HG02943 (cell line): ENCODE results near the gene FBLN1.
"Not testable (repeated sequence)": the region's sequence is repeated elsewhere in the genome, so short reads cannot be mapped to it uniquely, and the experiment has no call there.

Experiments used
- ATAC-seq: cut with Tn5 transposase; IDR thresholded peaks from one replicate; pipeline ENCODE4 v1.9.1; 2021; ENCODE audit warnings: mild to moderate bottlenecking, low read depth, moderate library complexity; ENCODE audit not compliant: unreplicated experiment

FBLN1 gene

DNA sequence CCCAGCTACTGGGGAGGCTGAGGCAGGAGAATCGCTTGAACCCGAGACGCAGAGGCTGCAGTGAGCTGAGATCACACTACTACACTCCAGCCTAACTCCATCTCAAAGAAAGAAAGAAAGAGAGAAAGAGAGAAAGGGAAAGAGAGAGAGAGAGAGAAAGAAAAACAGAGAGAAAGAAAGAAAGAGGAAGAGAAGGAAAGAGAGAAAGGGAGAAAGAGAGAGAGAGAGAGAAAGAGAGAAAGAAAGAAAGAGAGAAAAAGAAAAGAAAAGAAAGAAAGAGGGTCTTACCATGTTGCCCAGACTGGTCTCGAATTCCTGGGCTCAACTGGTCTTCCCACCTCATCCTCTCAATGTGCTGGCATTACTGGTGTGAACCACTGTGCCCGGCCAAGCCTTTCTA lies 22.3 kb downstream of the FBLN1 start:
- ATAC-seq = no peak

DNA sequence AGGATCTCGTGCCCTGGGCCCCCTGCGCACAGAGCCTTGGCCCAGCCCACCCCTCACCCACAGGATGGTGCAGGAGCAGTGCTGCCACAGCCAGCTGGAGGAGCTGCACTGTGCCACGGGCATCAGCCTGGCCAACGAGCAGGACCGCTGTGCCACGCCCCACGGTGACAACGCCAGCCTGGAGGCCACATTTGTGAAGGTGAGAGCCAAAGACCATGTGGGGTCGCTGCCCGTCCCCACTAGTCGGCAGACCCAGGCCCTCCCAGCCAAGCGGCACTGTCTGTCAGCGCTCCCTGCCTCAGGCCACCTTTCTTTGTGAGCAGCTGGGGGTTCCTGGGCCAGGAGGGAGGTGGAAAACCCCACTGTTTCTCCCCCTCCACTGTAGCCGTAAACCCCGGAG lies 22.8 kb downstream of the FBLN1 start:
- no peak for ATAC-seq

DNA sequence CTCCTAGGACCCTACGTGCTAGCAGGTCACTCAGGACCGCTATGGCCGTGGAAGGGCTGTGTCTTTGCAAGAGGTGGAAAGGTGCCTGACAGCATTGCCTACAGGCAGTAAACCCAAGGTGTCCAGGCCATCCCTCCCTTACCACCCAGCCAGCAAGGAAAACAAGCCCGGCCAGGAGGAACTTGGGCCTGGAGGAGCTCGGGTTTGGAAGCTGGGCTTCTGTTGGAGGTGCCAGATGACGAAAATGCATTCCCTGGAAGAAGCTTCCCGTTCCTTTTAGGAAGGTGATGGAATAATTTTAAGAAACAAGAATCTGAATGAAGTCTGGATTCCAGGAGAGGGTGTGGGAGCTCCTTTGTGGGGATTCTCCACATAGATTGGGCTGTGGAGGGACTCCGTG lies 23.6 kb downstream of the FBLN1 start:
- no peak for ATAC-seq

DNA sequence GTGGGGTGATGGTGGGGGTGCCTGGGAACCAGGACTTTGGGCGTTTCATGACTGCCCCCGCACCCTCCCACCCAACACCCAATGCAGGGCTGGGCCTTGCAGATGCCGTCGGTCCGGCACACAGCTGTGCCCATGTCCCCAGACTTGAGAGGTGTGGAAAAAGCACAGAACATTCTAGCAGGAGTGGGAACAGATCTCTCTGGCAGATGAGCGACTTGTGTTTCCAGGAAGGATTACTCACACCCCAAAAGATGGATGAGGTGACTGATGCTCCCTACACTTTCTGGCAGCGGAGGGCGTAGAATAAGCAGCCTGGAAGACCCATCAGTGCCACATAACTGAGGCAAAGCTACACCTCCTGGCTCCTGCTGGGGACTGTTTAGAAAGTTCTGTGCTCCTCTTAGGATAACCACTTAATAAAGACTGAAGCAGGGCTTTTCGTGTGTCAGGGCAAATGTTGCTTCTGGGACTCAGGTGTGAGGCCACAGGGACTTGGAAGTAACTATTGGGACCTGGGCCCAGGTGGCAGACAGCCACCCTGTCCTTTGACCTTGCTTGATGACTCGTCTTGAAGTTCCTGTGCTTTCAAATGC lies 24.2 kb downstream of the FBLN1 start:
- ATAC-seq = no peak

DNA sequence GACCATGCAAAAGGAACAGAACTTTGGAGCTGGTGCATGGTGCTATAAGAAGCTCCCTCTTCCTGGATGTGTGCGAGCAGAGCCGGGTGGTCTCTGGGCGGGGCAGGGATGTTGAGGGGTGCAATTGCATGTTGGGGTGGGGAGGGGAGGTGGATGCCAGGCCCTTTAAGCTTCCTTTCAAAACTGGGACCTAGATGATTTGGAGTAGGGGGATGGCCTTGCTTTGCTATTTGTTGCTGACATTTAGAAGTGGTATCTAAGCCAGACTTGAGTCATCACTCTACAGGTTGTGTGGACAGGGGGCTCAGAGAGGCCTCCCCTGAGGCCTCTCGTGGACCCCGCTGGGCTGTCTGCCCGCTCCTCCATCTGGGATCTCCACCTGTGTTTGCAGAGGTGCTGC lies 24.8 kb downstream of the FBLN1 start:
- ATAC-seq = no peak

DNA sequence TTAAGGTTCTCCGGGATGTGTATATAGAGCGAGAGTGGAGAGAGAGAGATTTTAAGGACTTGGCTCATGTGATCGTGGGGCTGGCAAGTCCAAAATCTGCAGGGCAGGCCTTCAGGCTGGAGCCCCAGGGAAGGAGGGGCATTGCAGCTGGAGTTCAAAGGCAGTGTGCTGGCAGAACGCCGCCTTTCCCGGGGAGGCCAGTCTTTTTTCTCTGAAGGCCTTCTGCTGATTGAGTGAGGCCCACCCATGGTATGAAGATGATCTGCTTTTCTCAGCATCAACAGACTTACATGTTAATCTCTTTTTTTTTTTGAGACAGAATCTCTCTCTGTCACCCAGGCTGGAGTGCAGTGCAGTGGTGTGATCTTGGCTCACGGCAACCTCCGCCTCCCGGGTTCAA lies 25.4 kb downstream of the FBLN1 start:
- no peak for ATAC-seq

DNA sequence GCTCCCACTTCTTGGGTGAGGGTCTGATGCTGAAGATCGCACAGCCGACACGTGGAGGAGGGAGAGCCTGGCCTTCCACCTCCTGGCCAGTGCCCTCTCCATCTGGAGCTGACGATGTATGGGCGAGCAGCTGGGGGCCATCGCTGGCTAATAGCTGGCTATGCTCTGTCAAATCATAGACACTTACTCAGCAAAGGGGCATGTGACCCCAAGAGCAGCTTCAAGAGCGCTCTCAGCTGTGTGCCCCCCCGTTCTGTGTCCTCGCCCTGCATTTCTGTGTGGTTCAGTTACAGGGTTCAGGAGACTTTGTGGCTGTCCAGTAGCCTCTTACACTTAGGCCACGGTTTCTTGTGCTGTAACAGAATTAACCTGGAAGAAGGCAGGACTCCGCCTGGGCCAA lies 26.4 kb downstream of the FBLN1 start:
- no peak for ATAC-seq

DNA sequence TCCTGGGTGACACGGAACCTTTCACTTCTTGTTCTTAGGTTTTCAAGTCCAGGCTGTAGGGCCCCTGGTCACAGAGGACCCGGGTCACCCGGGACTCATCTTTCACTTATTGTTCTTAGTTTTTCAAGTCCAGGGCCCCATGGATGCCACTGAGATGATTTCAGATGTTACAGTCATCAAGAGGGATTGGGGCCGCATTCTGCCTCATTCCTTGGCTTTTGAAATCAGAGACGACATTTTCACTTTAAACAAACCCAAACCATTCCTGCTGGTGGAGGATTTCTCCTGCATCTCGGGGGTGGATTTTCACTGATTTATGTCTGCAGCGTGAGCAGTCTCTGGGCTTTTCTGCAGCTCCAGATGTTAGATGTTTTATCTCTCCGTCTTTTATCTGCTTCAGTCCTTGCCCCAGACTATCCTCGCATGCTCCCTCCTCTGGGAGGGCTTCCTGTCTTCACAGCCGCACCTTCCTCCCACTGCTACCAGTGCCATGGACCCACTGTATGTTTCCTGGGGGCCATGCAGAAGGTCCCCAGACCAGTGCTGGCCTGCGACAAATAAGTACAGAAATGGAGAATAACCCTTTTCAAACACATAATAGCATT lies 27.4 kb downstream of the FBLN1 start:
- no peak for ATAC-seq

DNA sequence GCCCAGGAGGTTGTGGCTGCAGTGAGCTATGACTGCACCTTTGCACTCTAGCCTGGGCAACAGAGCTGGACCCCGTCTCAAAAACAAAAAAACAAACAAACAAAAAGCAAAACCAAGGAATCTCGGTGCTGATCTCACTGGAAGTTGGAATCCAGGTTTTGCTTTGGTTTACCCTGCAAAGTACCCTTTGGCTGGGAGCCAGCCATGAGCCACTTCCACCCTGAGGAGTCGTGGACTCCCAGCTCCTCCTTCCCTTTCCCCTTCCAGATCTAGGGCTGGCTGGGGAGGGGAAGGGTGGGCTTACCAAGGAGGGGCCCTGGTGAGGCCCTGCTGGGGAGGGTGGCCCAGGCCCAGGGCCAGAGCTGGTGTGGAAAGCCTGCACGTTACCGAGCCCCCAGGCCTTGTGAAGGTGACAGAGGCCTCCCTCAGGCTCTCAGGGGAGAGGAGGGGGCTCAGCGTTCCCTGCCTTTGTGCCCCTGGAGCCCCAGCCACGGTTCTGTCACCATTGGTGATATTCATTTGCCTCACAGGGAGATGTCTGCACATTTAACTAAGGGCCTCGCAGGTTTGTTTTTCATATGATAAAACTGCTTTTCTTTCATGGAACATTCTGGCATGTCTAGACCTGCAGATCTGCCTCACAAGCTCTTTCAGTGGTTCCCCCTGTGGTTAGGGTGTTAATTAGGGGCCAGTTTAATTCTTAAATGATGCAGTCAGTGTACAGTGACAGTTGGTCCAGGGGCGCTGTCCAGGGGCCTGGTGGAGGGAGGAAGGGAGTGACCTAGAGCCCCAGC lies 29.0 kb downstream of the FBLN1 start:
- ATAC-seq = no peak

DNA sequence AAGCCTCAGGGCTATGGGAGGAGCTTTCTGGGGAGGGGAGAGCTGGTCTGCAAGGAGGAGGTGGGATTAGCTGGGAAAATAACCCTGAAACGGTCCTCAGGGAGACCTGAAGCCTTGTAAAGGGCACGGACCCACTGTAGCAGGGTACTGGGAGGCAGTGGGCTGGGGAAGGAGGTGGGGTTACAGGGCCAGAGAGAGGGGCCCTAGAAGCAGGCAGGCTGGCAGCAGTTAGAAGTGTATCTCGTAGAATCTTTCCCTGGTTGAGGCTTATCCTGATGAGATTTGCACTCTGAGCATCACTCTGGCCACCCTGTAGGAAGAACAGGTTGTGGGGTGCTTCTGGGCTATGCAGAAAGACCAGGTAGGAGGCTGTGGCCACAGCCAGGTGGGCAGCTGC lies 29.6 kb downstream of the FBLN1 start:
- ATAC-seq = no peak

DNA sequence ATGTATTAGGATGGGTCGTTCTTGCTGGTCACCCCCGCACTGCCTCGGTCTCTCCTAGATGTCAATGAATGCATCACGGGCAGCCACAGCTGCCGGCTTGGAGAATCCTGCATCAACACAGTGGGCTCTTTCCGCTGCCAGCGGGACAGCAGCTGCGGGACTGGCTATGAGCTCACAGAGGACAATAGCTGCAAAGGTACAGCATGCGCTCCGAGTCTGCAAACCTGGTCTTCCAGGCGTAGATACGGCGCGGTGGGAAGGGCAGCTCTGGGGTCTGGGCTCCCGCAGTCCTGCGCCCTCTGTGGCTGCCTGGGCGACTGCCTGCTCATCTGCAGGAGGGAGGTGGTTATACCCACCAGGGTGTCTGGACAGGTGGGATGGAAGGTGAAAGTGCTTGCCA lies 31.0 kb downstream of the FBLN1 start:
- ATAC-seq = no peak

DNA sequence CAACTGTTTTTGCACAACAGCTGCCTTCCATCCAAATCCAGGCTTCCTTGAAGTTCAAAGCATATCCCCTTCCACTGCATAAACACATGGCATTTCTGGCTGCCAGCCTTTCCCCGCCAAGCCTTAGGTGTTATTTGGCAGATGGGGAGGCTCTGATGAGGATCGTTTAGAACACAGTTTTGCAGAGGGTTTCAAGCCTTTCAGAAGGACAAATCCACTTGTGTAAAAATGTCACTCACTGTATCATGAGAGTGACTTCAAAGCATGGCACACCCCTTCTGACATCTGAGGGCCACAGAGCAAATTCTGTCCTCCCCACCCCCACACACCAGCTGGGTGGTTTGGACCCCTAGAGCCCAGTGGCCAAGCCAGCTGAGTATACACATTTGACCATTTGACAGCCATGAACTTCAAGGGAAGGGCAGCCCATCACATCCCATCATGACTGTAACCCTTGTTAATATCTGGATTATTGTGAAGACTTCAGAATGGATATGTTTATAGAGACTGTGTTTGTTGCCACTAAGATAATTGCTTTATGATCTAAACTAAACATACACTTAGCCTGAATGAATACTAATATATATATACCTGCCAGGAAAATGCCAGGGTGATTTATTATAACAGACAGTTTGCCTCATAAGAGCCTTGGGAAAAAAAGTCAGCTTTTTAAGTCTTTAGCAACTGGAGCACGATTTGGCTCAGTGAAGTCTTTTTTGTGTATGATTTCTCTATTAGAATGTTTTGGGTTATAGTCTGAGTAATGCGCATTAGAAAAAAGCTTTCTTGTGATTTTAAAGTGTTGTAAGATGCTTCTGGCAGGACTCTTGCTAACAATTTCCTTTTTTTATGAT lies 31.9 kb downstream of the FBLN1 start:
- ATAC-seq = no peak

DNA sequence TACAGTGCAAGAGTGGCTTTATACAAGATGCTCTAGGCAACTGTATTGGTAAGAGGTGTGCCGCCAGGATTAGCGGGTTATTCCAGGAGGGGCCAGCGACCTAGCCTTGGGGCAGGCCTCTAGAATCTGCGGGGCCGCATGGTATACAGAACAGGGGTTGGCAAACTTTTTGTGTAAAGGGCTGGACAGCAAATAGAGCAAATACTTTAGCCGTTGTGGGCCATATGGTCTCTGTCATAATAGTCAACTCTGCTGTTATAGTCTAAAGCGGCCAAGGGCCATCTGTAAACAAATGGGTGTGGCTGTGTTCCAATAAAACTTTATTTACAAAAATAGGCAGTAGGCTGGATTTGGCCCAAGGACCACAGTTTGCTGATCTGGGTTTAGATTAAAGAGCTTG lies 32.6 kb downstream of the FBLN1 start:
- no peak for ATAC-seq

DNA sequence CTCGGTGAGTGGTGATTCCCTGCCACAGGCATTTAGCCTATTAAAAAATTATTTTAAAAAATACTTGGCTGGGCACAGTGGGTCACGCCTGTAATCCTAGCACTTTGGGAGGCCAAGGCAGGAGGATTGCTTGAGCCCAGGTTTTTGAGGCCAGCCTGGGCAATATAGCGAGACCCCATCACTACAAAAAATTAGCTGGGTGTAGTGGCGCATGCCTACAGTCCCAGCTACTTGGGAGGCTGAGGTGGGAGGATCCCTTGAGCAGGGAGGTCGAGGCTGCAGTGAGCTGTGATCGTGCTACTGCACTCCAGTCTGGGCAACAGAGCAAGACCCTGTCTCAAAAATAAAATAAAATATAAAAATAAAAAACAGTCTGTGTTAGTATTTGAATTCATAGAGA lies 33.2 kb downstream of the FBLN1 start:
- ATAC-seq = not testable (repeated sequence)

DNA sequence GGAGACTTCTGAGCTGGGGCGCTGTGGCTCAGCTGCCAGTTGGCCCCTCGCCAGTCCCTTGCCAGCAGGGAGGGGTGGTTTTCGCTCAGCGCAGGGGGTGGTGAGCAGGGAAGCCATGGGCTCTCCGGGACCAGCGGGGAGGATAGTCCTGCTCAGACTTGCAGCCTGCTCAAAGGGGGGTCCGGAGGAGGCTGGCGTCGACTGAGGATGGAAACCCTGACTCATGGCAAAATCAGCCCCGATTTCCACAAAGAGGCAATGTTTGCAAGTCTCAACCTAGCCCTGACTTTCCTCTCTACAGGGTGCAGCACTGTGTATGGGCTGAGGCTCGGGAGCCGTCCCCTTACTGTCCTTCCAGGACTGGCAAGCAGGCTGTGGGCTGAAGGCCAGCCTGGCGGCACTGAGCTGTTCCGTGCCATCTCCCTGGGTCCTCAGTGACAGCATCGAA lies 35.1 kb downstream of the FBLN1 start:
- no peak for ATAC-seq

DNA sequence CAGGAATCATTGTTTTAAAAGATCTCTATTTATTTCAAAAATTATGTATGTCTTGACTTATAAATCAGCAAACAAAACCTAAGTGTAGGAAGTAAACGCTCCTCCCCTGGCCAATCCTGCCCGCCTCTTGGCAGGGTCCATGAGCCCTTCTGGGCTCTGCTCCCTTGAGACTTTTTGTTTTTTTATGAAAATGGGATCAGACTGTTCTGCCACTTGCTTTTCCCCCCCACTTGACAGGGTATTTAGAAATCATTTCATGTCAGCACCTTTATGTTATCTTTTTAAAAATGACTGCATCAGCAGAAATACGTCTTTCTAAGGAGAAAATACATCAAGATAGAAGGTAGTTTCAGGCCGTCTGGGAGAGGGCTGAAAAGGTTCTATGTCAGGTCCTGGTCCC lies 35.6 kb downstream of the FBLN1 start:
- no peak for ATAC-seq

DNA sequence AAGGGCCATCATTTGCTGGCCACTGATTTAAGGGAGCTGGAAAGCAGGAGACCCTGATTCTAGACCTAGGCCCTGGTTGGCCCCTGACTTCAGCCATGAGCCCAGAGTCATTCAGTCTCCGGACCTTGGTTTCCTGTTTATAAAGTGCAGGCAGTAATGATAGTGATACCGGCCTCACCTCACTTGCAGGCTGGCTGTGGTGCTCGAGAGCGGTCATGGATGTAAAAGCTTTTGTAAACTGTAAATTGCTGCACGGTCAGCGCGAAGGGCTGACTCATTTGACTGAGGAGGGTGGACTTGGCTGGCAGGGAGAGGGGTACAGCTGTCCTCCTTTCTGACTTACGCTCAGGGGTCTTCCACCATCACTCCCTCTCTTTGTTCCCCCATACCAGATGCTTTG lies 37.4 kb downstream of the FBLN1 start:
- no peak for ATAC-seq

DNA sequence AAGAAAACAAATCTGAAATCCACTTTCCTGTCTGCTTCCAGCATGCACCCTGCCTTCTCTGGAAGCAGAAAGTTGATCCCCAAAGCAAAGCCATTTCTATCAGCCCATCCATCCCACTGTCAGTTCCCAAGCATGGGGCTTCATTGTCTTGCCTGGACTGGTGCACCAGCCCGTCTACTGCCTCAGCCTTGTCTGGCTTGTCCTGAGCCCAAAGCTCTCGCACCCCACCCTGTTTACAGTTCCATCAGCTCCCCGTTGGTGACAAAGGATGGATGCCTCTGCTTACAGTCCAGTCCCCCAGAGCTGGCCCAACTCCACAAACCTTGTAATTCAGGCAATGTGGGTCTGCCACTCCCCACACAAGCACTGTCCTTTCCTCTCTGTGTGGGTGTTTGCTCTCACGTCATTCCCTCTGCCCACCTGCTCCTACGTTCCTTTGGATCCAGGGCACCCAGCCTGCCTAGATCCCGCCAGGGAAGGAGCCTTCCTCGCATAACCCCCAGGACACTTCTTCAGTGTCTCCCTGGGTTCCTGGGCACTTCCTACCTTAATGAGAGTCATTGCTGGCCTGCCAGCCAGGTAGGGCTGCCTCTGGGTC lies 38.8 kb downstream of the FBLN1 start:
- ATAC-seq = no peak

DNA sequence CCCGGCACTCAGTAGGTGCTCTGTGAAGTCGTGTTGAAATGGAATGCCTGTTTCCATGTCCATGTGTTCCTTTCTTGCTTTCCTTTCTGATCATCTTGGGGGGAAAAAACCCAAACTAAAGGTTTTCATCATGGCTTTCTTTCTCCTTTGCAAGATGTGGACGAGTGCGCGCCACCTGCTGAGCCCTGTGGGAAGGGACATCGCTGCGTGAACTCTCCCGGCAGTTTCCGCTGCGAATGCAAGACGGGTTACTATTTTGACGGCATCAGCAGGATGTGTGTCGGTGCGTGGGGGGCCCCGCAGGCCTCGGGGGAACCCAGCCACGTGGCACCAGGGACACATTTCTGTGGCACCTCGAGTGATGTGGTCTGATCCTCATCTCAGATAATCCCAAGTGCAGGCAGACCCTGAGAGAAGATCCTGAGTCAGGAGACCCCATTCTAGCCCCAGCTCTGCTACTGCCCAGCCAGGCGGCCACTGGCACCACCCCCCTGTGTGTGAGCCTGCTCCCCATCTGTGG lies 39.4 kb downstream of the FBLN1 start:
- ATAC-seq = no peak

DNA sequence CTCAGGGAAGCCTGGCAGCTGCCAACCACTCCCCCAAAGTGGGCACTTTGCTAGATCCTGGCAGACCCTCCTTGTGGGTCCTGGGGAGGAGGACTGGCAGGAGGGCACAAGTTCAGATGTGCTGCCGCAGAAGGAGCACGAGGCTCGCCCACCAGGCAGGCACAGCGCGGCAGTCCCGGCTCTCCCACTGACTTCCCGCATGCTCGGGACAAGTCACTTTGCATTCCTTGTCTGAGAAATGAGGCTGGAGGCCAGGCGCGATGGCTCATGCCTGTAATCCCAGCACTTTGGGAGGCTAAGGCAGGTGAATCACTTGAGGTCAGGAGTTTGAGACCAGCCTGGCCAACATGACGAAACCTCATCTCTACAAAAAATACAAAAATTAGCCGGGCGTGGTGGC lies 40.1 kb downstream of the FBLN1 start:
- not testable (repeated sequence) for ATAC-seq
